ENCODE results near the gene ZCCHC2.

The ZCCHC2 gene

GRCh38 chr18:62578980-62579511 is 56.2 kb downstream of the ZCCHC2 start:
- no peak for DNase-seq (ENCODE audit: low spot score)

GRCh38 chr18:62583376-62583775 is 60.6 kb downstream of the ZCCHC2 start:
- DNase-seq (ENCODE audit: low spot score): no peak

GRCh38 chr18:62584241-62585120 is 61.7 kb downstream of the ZCCHC2 start:
- peak; percentile 89 for DNase-seq (ENCODE audit: low spot score)

- no peak for DNase-seq (ENCODE audit: low spot score)
Observed at GRCh38 chr18:62585274-62586150, 62.7 kb downstream of the ZCCHC2 start.

- DNase-seq (ENCODE audit: low spot score): peak; percentile 65
Observed at GRCh38 chr18:62586151-62586774, 63.4 kb downstream of the ZCCHC2 start.

GRCh38 chr18:62586781-62587487 is 64.1 kb downstream of the ZCCHC2 start:
- DNase-seq (ENCODE audit: low spot score): no peak

- DNase-seq (ENCODE audit: low spot score): no peak
Observed at GRCh38 chr18:62587689-62588088, 64.9 kb downstream of the ZCCHC2 start.

- DNase-seq (ENCODE audit: low spot score): no peak
Observed at GRCh38 chr18:62588217-62588616, 65.4 kb downstream of the ZCCHC2 start.

GRCh38 chr18:62590799-62591590 is 68.2 kb downstream of the ZCCHC2 start:
- no peak for DNase-seq (ENCODE audit: low spot score)

GRCh38 chr18:62596145-62597005 is 73.5 kb downstream of the ZCCHC2 start:
- DNase-seq (ENCODE audit: low spot score): no peak

GRCh38 chr18:62601871-62602270 is 79.0 kb downstream of the ZCCHC2 start:
- DNase-seq (ENCODE audit: low spot score): no peak

GRCh38 chr18:62602706-62603105 is 79.9 kb downstream of the ZCCHC2 start:
- no peak for DNase-seq (ENCODE audit: low spot score)

- no peak for DNase-seq (ENCODE audit: low spot score)
Observed at GRCh38 chr18:62603211-62603610, 80.4 kb downstream of the ZCCHC2 start.

- no peak for DNase-seq (ENCODE audit: low spot score)
Observed at GRCh38 chr18:62603979-62604378, 81.2 kb downstream of the ZCCHC2 start.

GRCh38 chr18:62605685-62606084 is 82.9 kb downstream of the ZCCHC2 start:
- no peak for DNase-seq (ENCODE audit: low spot score)

GRCh38 chr18:62606106-62606505 is 83.3 kb downstream of the ZCCHC2 start:
- DNase-seq (ENCODE audit: low spot score): no peak

GRCh38 chr18:62607302-62607701 is 84.5 kb downstream of the ZCCHC2 start:
- no peak for DNase-seq (ENCODE audit: low spot score)

- DNase-seq (ENCODE audit: low spot score): no peak
Observed at GRCh38 chr18:62607708-62608428, 85.0 kb downstream of the ZCCHC2 start.

GRCh38 chr18:62609764-62610163 is 86.9 kb downstream of the ZCCHC2 start:
- no peak for DNase-seq (ENCODE audit: low spot score)
